ENCODE measurements around the gene MEIS3.
A peak's percentile ranks its signal among the peaks of the same experiment; 100 is the strongest.

The MEIS3 gene

GRCh38 chr19:47436712-47437401 is 17.5 kb upstream of the MEIS3 start:
- Histone ChIP-seq H3K36me3 (ENCODE audit: control insufficient read depth in 2 of 2, insufficient read depth in 1 of 2, low read length in 2 of 2) (no peaks in the 10 kb centered on the region), H3K4me3 (ENCODE audit: low read depth, low read length) (no peak overlapping the region), H3K4me1 (ENCODE audit: control insufficient read depth, insufficient read depth, low read length) (no peaks in the 10 kb centered on the region), H3K9me3 (ENCODE audit: control insufficient read depth, insufficient read depth, low read depth, low read length) (no peaks in the 10 kb centered on the region), H3K27ac (ENCODE audit: extremely low read depth, low read depth, low read length) (no peak overlapping the region)
- POLR2A ChIA-PET: interaction anchor here (0.5 to 1.0 kb wide), 6 partner anchors 9 to 307 kb away, joined by 3 to 13 read pairs (median 4); partner anchors contain the start of gene KPTN
- CTCF ChIA-PET: interaction anchor here (0.5 to 6.3 kb wide), 62 partner anchors 9 to 405 kb away, joined by 3 to 121 read pairs (median 5); partner anchors contain the start of genes DHX34, EHD2 and KPTN
- TF ChIP-seq ZNF155 (tag by site-specific recombination; IDR thresholded peaks at IDR 0.05) (no peak), MYNN (tag by site-specific recombination; IDR thresholded peaks at IDR 0.05; ENCODE audit: borderline replicate concordance) (peak; percentile 97), ZNF610 (tag by site-specific recombination; IDR thresholded peaks at IDR 0.05; ENCODE audit: borderline replicate concordance) (no peak), ZNF169 (tag by site-specific recombination; IDR thresholded peaks at IDR 0.05) (no peak), ZNF768 (tag by site-specific recombination; IDR thresholded peaks at IDR 0.05) (no peak), ZNF501 (tag by site-specific recombination; IDR thresholded peaks at IDR 0.05) (no peak), ZBTB26 (tag by site-specific recombination; optimal IDR thresholded peaks at IDR 0.05) (peak; percentile 9), ZNF18 (tag by site-specific recombination; IDR thresholded peaks at IDR 0.05) (no peak), MZF1 (tag by site-specific recombination; IDR thresholded peaks at IDR 0.05; ENCODE audit: borderline replicate concordance) (no peak), ZNF623 (tag by site-specific recombination; IDR thresholded peaks at IDR 0.05) (no peak), ZNF473 (tag by site-specific recombination; IDR thresholded peaks at IDR 0.05) (no peak), SP3 (tag by site-specific recombination; IDR thresholded peaks at IDR 0.05) (peak; percentile 14; the same call in 1 of the 2 replicates), ZBTB6 (tag by site-specific recombination; IDR thresholded peaks at IDR 0.05) (no peak), ZNF335 (tag by site-specific recombination; conservative IDR thresholded peaks at IDR 0.05) (0 out of 2 replicates have a peak, but pooled peaks have one; percentile 24), ELK4 (IDR thresholded peaks at IDR 0.05; ENCODE audit: borderline replicate concordance, low read depth, low read length) (no peak), ZNF571 (tag by site-specific recombination; IDR thresholded peaks at IDR 0.05) (no peak), SP7 (tag by site-specific recombination; IDR thresholded peaks at IDR 0.05) (peak; percentile 35; the same call in 1 of the 2 replicates), KLF8 (tag by site-specific recombination; IDR thresholded peaks at IDR 0.05) (0 out of 2 replicates have a peak, but pooled peaks have one; percentile 30), ZNF354C (tag by site-specific recombination; IDR thresholded peaks at IDR 0.05; ENCODE audit: borderline replicate concordance, low read depth) (no peak), SALL2 (tag by site-specific recombination; IDR thresholded peaks at IDR 0.05; ENCODE audit: borderline replicate concordance) (no peak), ZNF341 (tag by site-specific recombination; IDR thresholded peaks at IDR 0.05; ENCODE audit: low read depth) (no peak), ZNF26 (tag by site-specific recombination; IDR thresholded peaks at IDR 0.05) (no peak), ZEB2 (tag by site-specific recombination; IDR thresholded peaks at IDR 0.05) (peak; percentile 66; the same call in 1 of the 2 replicates), ZNF837 (tag by site-specific recombination; IDR thresholded peaks at IDR 0.05) (no peak), KLF17 (tag by site-specific recombination; IDR thresholded peaks at IDR 0.05) (no peak; the same call in 1 of the 2 replicates), ZNF391 (tag by site-specific recombination; IDR thresholded peaks at IDR 0.05; ENCODE audit: borderline replicate concordance, low read depth) (0 out of 2 replicates have a peak, but pooled peaks have one; percentile 28), ZNF600 (tag by site-specific recombination; IDR thresholded peaks at IDR 0.05) (no peak), ZNF433 (tag by site-specific recombination; IDR thresholded peaks at IDR 0.05; ENCODE audit: low read depth) (no peak), ZNF114 (tag by site-specific recombination; IDR thresholded peaks at IDR 0.05) (no peak), ZFP69B (tag by site-specific recombination; IDR thresholded peaks at IDR 0.05) (no peak), ZNF121 (tag by site-specific recombination; IDR thresholded peaks at IDR 0.05) (peak; percentile 62)

Data from HEK293 (cell line).